SIG-M5 (cell line): ENCODE results near the gene MIDN.

ENCODE experiments used
- DNase-seq: peaks from one replicate; lab custom pipeline; 2025; lab: John Stamatoyannopoulos, UW

The MIDN gene

DNA sequence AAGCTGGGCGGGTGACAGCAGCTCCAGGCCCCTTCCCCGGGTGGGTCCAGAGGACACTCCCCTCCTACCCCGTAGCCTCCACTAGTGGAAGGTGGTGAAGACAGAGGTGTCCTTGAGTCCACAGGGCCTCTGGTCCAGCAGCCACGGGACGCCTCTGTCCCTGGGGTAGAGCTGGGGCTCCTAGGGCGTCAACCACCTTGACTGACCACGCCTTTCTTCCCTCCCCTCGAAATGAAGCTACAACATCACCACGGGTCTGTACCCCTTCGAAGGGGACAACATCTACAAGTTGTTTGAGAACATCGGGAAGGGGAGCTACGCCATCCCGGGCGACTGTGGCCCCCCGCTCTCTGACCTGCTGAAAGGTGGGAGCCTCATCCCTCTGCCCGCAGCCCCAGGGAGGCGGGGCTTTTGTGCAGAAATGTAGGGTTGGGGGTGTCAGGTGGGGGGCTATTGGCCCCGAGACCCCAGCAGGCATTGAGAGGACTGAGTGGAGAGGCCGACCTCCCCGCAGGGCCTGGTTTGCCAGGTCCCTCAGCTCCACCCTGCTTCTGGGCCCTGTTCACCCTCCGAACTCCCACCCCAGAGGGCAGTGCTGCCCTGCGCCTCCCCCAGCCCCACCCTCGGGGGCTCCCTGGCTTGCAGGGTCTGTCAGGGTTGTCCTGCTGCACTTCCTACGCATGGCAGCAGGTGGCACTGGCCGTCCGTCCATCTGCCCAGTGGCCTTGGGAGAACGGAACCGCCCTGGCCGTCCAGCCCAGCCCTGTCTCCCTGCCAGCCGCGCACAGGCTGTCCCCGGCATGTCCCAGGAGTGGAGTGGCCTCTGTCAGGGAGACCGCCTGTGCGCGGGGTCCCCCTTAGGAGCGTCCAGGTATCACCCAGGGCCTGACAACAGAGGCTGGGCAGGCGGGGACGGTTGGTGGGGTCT, 27.1 kb upstream of the MIDN start:
- no peak for DNase-seq

DNA sequence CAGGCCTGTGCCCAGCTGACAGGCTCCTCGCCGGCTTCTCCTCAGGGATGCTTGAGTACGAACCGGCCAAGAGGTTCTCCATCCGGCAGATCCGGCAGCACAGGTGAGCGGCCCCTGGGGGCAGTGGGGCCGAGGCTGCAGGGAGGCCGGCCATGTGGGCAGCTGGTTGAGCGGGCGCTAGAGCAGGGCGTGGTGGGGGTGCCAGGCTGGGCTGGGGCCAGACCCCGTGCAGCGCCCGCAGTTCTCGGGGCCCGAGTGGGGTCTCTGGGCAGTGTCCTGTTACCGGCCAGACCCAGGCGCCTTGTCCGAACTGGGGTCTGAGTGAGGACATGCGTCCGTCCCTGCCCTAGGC, 26.5 kb upstream of the MIDN start:
- no peak for DNase-seq

DNA sequence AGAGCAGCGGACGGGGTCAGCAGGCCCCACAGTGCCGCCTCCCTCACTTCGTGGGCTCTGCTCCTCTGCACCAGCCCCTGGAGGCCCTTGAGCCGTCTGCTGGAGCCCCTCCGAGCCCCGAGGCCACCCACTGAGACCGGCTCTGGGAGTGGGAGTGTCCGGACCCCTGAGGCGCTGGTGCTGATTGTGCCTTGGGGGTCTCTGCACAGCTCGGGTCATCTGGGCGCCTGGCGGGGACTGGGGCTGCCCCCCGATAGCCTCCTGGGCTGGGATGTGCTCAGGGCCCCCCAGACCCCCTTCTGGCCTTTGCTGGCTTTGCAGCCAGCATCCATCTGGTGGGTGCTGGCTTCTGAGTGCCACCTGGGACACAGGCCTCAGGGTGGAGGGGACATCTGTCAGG, 26.0 kb upstream of the MIDN start:
- no peak for DNase-seq

DNA sequence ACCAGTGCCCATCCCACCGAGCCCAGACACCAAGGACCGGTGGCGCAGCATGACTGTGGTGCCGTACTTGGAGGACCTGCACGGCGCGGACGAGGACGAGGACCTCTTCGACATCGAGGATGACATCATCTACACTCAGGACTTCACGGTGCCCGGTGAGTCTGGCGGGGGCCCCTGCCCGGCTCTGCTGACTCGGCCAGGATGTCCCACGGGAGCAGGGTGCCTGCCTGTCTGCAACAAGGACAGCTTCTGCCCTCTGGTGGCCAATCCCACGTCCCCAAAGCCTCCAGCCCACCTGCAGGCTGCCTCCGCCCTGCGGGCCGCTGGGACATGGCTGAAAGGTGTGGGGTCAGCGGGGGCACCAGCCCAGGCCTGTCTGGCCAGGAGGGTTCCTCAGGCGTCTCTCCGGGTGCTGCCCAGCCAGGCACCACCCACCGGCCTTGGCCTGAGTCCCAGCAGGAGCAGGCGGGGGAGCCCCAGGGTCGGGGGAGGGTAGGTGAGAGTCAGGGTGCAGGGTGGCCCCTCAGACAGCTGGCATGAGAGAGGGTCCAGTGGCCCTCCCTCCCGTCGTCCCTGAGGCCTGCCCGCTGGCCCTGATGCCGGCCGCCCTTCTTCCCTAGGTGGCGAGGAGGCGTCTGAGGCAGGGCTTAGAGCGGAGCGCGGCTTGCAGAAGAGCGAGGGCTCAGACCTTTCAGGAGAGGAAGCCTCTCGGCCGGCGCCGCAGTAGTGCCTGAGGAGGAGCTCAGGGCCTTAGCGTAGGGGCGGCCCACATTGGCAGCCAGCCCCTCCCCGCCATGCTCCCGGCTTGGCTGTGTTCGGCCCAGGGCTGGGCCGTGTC, 25.1 kb upstream of the MIDN start:
- DNase-seq: no peak

DNA sequence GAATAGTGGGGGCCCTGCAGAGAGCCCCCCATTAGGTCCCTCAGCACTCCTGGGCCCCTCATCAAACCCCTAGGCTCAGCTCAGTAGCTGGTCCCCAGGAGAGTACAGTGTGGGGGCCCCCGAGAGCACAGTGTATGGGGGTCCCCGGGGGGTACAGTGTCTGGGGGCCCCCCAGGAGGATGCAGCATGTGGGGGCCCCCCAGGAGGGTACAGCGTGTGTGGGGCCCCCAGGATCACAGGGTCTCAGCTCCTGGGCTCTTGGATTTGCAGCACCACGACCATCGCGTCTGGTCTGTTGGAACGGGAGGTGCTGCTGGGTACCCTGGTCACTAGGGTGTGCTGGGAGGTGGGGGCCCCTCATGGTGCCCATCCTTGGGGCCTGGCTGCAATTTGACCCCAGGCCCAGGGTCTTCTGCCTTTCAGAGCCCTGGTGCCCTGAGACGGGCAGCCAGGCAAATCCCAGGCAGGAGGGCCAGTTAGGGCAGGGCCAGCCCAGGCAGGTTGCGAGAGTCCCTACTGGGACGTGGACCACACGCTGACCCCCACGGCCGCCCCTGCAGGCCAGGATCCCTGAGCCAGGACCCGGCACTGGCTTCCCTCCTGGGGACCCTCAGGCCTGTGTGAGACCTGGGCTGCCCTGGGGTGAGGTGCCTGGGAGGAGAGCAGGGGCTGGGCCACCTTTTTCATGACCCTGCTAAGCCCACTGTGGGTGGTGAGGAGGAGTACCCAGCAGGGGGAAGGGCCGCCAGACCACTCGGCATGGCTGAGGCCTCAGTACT, 24.1 kb upstream of the MIDN start:
- no peak for DNase-seq

DNA sequence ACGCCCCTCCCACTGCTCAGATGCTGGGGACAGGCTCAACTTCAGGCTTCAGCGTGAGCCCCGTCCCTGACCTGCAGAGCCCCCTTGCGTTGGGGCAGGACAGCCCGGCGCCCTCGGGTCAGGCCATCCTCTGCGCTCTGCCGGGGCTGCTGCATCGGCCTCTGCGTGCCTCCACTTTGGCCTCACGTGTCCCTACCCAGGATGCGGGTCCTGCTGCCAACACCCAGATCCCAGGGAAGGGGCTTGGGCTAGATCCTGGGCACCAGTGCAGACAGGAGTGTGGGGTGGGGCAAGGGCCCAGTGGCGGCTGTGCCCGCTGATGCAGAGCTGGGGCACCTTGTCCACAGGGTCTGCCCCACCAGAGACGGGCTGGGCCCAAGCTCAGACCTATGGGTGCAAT, 23.5 kb upstream of the MIDN start:
- no peak for DNase-seq

DNA sequence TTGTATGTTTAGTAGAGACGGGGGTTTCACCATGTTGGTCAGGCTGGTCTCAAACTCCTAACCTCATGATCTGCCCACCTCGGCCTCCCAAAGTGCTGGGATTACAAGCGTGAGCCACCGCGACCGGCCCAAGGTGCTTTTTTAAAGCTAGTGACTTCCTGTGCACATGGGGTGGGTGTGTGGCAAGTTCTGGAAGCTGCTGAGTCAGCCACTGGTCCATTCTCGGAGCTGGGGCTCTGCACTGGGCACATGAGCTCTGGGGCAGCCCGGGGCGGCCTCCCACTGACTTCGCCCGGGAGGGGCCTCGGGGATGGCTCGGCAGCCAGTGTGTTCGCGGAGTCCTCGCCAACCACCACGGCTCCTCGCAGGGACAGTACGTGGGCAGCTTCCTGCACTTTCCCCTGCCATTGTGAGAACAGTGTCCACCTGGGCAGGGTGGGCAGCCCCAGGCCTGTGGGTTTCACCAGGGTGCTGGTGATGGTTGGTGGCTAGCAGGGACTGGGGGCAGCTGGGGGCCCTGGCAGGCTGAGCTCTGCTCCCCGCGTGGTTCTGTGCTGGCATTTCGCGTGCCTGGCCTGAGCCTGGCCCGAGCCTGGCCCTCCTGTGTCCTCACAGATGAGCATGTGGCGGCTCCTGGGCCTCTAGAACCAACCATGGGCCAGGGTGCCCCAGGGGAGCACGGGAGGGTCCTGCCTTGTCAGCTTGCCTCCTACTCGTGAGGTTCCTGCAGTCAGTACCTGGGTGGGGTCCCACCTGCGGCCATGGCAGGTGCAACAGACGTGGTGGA, 22.8 kb upstream of the MIDN start:
- DNase-seq: no peak

DNA sequence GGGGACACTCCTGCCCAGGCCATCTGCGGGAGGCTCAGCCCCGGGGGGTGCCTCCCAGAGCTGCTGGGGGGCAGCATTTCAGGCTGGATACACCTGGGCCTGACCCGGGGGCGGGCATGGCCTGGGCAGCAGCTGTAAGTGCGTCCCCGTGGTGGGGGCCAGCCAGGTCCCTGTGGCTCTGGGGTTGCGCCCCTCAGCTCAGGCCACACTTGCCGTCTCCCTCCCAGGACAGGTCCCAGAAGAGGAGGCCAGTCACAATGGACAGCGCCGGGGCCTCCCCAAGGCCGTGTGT, 22.2 kb upstream of the MIDN start:
- DNase-seq: no peak

DNA sequence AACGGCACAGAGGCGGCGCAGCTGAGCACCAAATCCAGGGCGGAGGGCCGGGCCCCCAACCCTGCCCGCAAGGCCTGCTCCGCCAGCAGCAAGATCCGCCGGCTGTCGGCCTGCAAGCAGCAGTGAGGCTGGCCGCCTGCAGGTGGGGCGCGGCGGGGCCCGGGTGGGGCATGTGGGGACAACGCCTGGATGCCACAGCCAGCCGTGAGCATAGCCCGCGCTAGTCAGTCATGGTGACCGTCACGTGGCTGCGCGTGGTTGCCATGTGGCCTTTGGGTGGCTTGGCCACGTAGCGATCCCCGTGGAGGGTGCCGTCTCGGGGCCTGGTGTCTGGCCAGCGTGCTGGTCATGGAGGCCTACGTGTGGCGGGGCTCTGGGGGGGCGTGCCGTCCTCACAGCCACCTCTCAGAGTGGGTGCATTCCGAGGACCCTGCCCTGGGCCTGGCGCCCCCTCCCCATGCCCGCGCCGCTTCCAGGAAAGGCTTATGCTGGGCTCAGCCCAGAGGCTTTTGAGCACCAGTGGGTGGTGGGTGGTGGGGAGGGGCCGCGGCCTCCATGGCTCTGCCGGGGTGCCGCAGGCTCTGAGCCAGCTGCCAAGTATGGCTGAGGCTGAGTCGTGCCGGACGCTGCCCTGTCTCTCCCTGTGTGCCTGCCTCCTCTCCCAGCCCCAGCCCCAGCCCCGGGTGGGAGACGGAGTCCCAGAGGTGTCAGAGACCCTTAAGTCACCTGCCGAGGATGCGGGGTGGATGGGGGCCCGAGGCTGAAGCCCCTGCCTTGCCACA, 21.7 kb upstream of the MIDN start:
- no peak for DNase-seq

DNA sequence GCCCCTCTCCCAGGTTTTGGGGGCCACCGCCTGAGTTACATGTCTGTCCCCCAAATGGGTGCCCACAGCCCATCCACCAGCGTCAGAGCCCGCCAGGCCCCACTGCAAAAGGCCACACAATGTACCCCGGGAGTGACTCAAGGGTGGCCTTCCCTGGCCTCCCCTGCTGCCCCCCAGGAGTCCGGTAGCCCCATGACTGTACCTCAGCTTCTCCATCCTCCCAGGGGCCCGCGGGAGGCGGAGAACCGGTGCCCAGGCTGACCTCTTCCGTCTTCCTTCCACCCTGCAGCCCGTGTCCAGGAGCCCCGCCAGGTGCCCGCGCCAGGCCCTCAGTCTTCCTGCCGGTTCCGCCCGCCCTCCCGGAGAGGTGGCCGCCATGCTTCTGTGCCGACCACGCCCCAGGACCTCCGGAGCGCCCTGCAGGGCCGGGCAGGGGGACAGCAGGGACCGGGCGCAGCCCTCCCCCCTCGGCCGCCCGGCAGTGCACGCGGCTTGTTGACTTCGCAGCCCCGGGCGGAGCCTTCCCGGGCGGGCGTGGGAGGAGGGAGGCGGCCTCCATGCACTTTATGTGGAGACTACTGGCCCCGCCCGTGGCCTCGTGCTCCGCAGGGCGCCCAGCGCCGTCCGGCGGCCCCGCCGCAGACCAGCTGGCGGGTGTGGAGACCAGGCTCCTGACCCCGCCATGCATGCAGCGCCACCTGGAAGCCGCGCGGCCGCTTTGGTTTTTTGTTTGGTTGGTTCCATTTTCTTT, 20.9 kb upstream of the MIDN start:
- no peak for DNase-seq

DNA sequence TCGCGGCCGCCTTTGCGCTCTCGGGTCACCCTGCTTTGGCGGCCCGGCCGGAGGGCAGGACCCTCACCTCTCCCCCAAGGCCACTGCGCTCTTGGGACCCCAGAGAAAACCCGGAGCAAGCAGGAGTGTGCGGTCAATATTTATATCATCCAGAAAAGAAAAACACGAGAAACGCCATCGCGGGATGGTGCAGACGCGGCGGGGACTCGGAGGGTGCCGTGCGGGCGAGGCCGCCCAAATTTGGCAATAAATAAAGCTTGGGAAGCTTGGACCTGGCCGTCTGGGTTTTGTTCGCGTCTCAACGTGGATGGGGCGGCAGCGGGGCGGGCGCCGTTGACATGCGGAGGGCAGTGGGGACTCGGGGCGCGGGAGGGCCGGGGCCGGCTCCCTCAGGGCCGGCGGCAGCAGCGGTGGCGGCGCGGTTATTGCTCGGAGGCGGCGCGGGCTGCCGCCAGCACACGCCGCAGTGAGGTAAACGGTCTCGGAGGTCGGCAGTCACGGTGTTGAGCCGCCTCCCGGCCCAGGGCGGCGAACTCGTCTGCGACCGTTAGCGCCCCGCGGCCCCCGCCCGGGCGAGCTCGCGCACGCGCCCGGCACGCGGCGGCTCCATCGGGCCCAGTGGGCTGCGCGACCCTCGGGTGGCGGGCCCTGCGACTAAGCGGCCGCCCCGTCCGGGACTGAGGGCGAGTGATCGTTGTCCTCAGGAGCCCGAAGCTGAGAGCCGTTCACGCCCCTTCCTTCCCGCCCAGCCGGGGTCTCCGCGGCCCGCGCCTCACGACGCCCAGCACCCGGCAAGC, 20.0 kb upstream of the MIDN start:
- DNase-seq: no peak

DNA sequence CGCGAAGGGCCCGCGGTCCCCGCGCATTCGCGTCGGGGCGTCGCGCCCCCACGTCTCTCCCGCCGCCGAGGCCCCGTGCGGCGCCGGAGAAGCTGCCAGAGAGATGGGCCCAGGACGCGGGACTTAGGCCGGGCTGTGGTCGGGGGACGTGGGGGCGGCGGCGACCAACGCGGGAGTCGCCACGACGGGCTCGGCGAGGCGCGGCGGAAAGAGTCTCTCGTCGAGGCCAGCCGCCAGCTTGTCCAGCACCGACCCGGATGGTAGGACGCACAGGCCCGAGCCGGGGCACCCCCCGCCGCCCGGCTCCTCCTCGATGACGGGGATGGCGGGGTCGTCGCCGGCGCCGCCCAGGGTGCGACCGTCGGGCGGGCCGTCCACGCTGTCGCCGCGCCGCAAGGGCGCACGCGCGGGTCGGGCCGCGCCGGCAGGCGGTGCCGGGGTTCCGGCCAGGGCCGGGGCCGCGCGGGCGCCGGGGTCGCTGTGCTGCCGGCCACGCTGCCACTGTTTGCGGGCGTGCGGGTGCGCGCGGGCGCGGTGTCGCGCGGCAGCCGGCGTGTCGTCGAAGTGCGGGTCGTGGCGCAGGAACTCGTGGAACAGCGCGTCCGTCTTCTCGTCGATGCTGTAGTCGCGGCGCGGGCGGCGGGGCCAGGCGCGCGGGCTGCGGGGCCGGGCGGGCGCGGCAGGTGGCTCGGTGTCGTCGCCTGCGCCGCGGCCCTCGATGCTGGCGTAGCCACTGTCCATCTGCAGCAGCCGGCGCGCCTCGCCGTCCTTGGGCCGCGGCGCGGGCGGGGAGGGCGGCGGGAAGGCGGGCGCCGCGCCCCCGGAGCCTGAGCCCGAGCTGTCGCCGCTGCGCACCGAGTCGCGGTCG, 19.1 kb upstream of the MIDN start:
- no peak for DNase-seq

DNA sequence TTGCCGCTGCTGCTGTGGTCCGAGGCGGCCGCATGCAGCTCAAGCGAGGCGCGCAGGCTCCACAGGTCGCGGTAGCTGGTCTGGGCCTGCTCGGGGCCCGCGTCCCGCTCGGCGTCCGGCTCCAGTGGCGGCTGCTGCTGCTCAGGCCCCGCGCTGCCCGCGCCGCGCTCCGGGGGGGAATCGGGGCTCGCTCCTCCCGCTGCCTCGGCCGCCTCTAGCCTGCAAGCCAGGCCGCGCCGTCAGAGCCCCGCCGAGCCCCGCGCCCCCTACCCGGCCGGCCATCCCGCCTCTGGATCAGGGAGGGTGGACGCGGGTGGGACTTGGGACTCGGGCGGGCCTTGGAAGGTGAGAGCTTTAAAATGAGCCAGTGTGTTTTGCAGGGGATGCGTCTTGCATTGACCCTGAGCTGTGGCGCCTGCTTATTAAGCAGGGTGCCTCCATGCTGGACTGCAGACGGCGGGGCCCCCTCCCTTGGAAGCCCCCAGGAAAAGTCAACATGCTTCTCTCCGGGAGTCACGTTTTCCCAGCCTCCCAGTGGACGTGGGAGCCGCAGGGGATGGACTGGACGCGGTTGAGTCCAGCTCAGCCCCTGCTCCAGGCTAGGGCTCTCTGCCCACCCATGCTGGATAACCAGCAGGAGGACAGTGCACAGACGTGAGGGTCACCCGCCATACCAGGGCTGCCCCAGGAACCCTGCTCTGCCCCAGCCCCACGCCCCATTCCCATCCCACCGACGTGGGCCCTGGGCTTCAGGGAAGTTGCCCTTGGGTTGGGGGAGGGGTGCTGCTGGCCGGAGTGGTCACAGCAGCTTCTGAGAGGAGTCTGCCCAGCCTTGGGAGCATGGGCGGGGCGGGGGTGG, 18.2 kb upstream of the MIDN start:
- no peak for DNase-seq

DNA sequence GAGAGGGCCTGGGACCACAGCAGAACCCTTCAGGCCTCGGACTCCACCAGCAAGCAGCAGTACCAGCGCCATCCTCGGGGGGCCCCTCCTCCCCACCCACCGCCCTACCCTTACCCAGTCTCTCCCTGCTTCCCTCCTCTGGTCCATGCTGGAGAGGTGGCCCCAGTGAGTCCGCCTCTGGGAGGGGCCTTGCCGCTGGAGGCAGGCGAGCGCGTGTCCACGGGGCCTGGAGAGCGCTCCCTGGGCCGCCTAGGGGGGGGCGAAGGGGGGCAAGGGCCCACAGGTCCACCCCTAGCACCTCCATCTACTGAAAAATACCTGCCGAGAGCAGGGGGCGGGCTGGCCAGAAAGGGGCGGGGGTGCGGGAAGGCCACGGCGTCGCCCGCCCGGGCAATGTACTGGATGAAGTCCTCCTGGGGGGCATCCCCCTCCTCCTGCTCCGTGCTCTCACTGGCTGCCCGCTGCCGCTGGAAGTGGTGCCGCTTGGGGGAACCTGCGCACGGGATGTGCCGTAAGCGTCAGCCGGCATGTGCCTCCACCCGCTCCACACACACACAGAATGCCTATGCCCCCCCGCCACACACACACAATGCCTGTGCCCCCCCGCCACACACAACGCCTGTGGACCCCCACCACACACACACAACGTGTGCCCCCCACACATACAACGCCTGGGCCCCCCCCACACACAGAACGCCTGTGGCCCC, 17.4 kb upstream of the MIDN start:
- no peak for DNase-seq

DNA sequence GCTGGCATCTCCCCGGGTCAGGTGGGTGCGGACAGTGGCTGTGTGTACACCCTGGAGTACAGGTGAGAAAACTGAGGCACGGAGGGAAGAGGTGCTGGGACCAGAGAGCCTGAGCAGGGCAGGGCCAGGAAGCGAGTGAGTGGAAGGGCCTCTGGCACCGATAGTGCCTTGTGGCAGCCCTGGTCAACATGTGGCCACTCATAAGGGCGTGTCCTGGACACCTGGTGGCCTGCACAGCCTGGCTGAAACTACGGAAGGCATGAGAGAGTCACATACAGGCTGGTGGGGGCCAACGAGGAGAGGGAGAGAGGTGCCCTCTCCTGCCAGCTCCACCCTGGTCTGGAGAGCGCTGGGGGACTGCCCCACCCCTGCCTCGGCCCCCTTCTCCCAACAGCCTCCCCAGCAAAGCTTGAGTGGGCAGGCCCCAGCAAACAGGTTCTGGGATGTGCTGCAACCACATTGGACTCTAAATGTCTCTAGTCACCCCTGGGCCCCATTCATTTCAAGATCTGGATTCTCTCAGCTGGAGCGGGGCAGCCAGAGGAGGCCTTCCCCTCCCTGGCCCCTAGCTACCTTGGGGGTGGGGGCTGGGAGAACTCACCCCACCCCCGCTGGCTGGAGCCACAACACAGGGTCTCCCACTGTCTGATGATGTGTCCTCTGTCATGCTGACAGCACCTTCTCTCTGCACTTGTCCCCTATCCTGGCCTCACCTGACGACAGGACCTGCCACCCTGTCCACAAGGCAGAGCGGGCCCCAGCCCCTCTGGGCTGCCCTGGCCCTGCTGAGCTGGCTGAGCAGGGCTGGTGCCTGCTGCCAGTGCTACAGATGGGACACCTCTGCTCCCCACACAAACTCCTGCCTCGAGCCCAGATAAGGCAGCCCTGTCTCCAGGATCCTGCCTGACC, 16.4 kb upstream of the MIDN start:
- DNase-seq: no peak

DNA sequence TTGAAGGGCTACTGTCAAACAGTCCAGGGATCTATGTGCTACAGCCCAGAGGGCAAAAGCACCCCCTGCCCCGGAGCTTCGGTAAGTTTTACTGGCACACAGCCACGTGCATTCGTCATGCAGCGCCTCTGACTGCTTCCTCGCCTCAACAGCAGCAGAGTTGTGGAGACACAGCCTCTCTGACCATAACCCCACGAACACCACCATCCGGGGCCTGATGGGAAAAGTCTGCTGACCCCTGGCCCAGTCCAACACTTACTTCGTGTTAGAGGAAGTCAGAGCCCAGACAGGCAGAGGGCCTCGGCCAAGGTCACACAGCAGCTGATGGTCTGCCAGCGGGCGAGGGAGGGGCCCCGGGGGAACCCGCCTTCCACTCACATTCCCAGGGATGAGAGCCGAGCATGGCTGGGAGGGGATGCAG, 15.7 kb upstream of the MIDN start:
- no peak for DNase-seq
